Measurements from ENCODE around the gene ORC5. TPM values are rescaled to one million over a fixed set of nuclear protein-coding genes. Genes with fewer than 3 reads are reported as not detected.
"Not testable (repeated sequence)": the region's sequence is repeated elsewhere in the genome, so short reads cannot be mapped to it uniquely, and the experiment has no call there.

The ORC5 gene
- total RNA-seq, 1 experiment from 2014 or later, result 33.7 TPM

GRCh38 chr7:104192434-104192833 is 15.4 kb downstream of the ORC5 start:
- DNase-seq (ENCODE audit: low read depth), result no peak

GRCh38 chr7:104185346-104185745 is 22.5 kb downstream of the ORC5 start:
- peak; percentile 37 for DNase-seq (ENCODE audit: low read depth)

GRCh38 chr7:104179178-104179577 is 28.6 kb downstream of the ORC5 start:
- peak; percentile 60 for DNase-seq (ENCODE audit: low read depth)

GRCh38 chr7:104177565-104178083 is 30.2 kb downstream of the ORC5 start:
- DNase-seq (ENCODE audit: low read depth), result not testable (repeated sequence)

- no peak for DNase-seq (ENCODE audit: low read depth)
Observed at GRCh38 chr7:104176332-104176731, 31.5 kb downstream of the ORC5 start.

- DNase-seq (ENCODE audit: low read depth), result no peak
Observed at GRCh38 chr7:104175361-104175984, 32.3 kb downstream of the ORC5 start.

- DNase-seq (ENCODE audit: low read depth), result no peak
Observed at GRCh38 chr7:104174798-104175197, 33.0 kb downstream of the ORC5 start.

GRCh38 chr7:104162081-104162480 is 45.7 kb downstream of the ORC5 start:
- DNase-seq (ENCODE audit: low read depth), result no peak

GRCh38 chr7:104161244-104161643 is 46.6 kb downstream of the ORC5 start:
- DNase-seq (ENCODE audit: low read depth), result no peak

GRCh38 chr7:104160375-104160774 is 47.4 kb downstream of the ORC5 start:
- peak; percentile 25 for DNase-seq (ENCODE audit: low read depth)

- peak; percentile 24 for DNase-seq (ENCODE audit: low read depth)
Observed at GRCh38 chr7:104156842-104157277, 51.0 kb downstream of the ORC5 start.

- DNase-seq (ENCODE audit: low read depth), result no peak
Observed at GRCh38 chr7:104153287-104153686, 54.5 kb downstream of the ORC5 start.

- no peak for DNase-seq (ENCODE audit: low read depth)
Observed at GRCh38 chr7:104152468-104152867, 55.3 kb downstream of the ORC5 start.

- DNase-seq (ENCODE audit: low read depth), result no peak
Observed at GRCh38 chr7:104150470-104150869, 57.3 kb downstream of the ORC5 start.

GRCh38 chr7:104149822-104150221 is 58.0 kb downstream of the ORC5 start:
- no peak for DNase-seq (ENCODE audit: low read depth)

GRCh38 chr7:104142147-104142546 is 65.7 kb downstream of the ORC5 start:
- DNase-seq (ENCODE audit: low read depth), result no peak

GRCh38 chr7:104137971-104138370 is 69.8 kb downstream of the ORC5 start:
- DNase-seq (ENCODE audit: low read depth), result peak; percentile 80

GRCh38 chr7:104137511-104137910 is 70.3 kb downstream of the ORC5 start:
- DNase-seq (ENCODE audit: low read depth), result no peak

GRCh38 chr7:104136981-104137380 is 70.8 kb downstream of the ORC5 start:
- no peak for DNase-seq (ENCODE audit: low read depth)

GRCh38 chr7:104136561-104136960 is 71.3 kb downstream of the ORC5 start:
- no peak for DNase-seq (ENCODE audit: low read depth)

- no peak for DNase-seq (ENCODE audit: low read depth)
Observed at GRCh38 chr7:104135760-104136558, 71.9 kb downstream of the ORC5 start.

- no peak for DNase-seq (ENCODE audit: low read depth)
Observed at GRCh38 chr7:104133238-104133637, 74.6 kb downstream of the ORC5 start.

GRCh38 chr7:104130726-104131125 is 77.1 kb downstream of the ORC5 start:
- no peak for DNase-seq (ENCODE audit: low read depth)

All from LHCN-M2 (cell line).